Progenitor cell of endocrine pancreas (in vitro differentiated cells): Measurements from ENCODE around the gene PI16. TPM values are rescaled to one million over a fixed set of nuclear protein-coding genes. Genes with fewer than 3 reads are reported as not detected.
A peak's percentile ranks its signal among the peaks of the same experiment; 100 is the strongest.

Experiments used
- DNase-seq: peaks from one replicate; pipeline ENCODE4 v3.0.0; 2021; ENCODE audit warnings: low spot score; ENCODE audit not compliant: unreplicated experiment
- H3K27ac Mint-ChIP-seq: 2 replicates; pipeline ENCODE4 v1.8.0; 2021; ENCODE audit warnings: mild to moderate bottlenecking, moderate library complexity, mixed read lengths
- H3K27me3 Mint-ChIP-seq: 2 replicates; pipeline ENCODE4 v1.8.0; 2021; ENCODE audit warnings: mixed read lengths
- H3K36me3 Mint-ChIP-seq: 2 replicates; pipeline ENCODE4 v1.8.0; 2022; ENCODE audit warnings: mixed read lengths; ENCODE audit not compliant: insufficient read depth
- H3K4me1 Mint-ChIP-seq: 2 replicates; pipeline ENCODE4 v1.8.0; 2021; ENCODE audit warnings: low read depth, mixed read lengths
- H3K4me3 Mint-ChIP-seq: 2 replicates; pipeline ENCODE4 v1.8.0; 2021; ENCODE audit warnings: low read depth, mild to moderate bottlenecking, moderate library complexity, mixed read lengths
- H3K9me3 Mint-ChIP-seq: 2 replicates; pipeline ENCODE4 v1.8.0; 2021; ENCODE audit warnings: low read depth, mixed read lengths
- CTCF ChIP-seq: fragments of 200-600 bp; sonication (generic); IDR thresholded peaks from one replicate; pipeline ENCODE4 v1.5.0; 2021; ENCODE audit warnings: antibody characterized with exemption, mild to moderate bottlenecking; ENCODE audit not compliant: unreplicated experiment
- total RNA-seq: library from RNA; stranded (reverse); gene quantifications from 2 replicates; pipeline ENCODE4 v1.2.1, GENCODE V29; 2021

PI16 gene
- total RNA-seq, 1 donor from 2014 or later: not detected

GRCh38 chr6:36980129-36980528, 25.6 kb downstream of the PI16 start:
- H3K36me3 Mint-ChIP-seq: peaks cover 10% of the 10 kb centered on the region
- no peak overlapping the region for H3K4me3 Mint-ChIP-seq
- DNase-seq: no peak
- no peaks in the 10 kb centered on the region for H3K9me3 Mint-ChIP-seq
- peaks cover 8% of the 10 kb centered on the region for H3K4me1 Mint-ChIP-seq
- H3K27me3 Mint-ChIP-seq: no peaks in the 10 kb centered on the region
- peak overlapping the region; percentile 72 for H3K27ac Mint-ChIP-seq
- TF ChIP-seq CTCF: no peak

GRCh38 chr6:36980876-36981619, 26.5 kb downstream of the PI16 start:
- Mint-ChIP-seq H3K4me3 (no peak overlapping the region), H3K4me1 (peaks cover 8% of the 10 kb centered on the region), H3K27me3 (no peaks in the 10 kb centered on the region), H3K9me3 (no peaks in the 10 kb centered on the region), H3K27ac (peak overlapping the region; percentile 63), H3K36me3 (peaks cover 8% of the 10 kb centered on the region)
- DNase-seq: no peak
- TF ChIP-seq CTCF: peak; percentile 17

GRCh38 chr6:36983538-36983937, 29.0 kb downstream of the PI16 start:
- H3K4me3 Mint-ChIP-seq: no peak overlapping the region
- H3K27ac Mint-ChIP-seq: no peak overlapping the region
- TF ChIP-seq CTCF: no peak
- H3K27me3 Mint-ChIP-seq: peaks cover 3% of the 10 kb centered on the region
- H3K9me3 Mint-ChIP-seq: no peaks in the 10 kb centered on the region
- H3K36me3 Mint-ChIP-seq: no peaks in the 10 kb centered on the region
- no peak for DNase-seq
- H3K4me1 Mint-ChIP-seq: peaks cover 19% of the 10 kb centered on the region

- H3K4me1 Mint-ChIP-seq: peaks cover 19% of the 10 kb centered on the region
- no peak for TF ChIP-seq CTCF
- no peaks in the 10 kb centered on the region for H3K9me3 Mint-ChIP-seq
- H3K4me3 Mint-ChIP-seq: no peak overlapping the region
- no peaks in the 10 kb centered on the region for H3K36me3 Mint-ChIP-seq
- H3K27me3 Mint-ChIP-seq: peaks cover 3% of the 10 kb centered on the region
- no peak for DNase-seq
- H3K27ac Mint-ChIP-seq: no peak overlapping the region
These were observed 30.3 kb downstream of the PI16 start for GRCh38 chr6:36984581-36985416.

GRCh38 chr6:36985417-36985807, 30.9 kb downstream of the PI16 start:
- Mint-ChIP-seq H3K27me3 (peaks cover 3% of the 10 kb centered on the region), H3K4me1 (peaks cover 17% of the 10 kb centered on the region)

More at GRCh38 chr6:36985417-36985807, 30.9 kb downstream of the PI16 start:
- no peak for DNase-seq
- Mint-ChIP-seq H3K4me3 (no peak overlapping the region), H3K36me3 (no peaks in the 10 kb centered on the region), H3K27ac (no peak overlapping the region), H3K9me3 (no peaks in the 10 kb centered on the region)
- TF ChIP-seq CTCF: no peak
